Measurements from ENCODE around the gene TRPV5. TPM values are rescaled to one million over a fixed set of nuclear protein-coding genes. Genes with fewer than 3 reads are reported as not detected.

The TRPV5 gene
- polyA plus RNA-seq, 1 experiment: not detected

- H3K4me3 ChIP-seq (ENCODE audit: low read depth, low read length): no peak overlapping the region
- no peaks in the 10 kb centered on the region for H3K27me3 ChIP-seq (ENCODE audit: control insufficient read depth, insufficient read depth, low read length)
- DNase-seq (ENCODE audit: low read depth): no peak
- ChIA-PET CTCF (no interaction called here), POLR2A (no interaction called here)
- TF ChIP-seq CTCF (IDR thresholded peaks at IDR 0.05; ENCODE audit: insufficient read depth, low read depth, low read length): no peak
- H3K36me3 ChIP-seq (ENCODE audit: control insufficient read depth, insufficient read depth, low read length): no peaks in the 10 kb centered on the region
These were observed 35.0 kb downstream of the TRPV5 start for GRCh38 chr7:142898377-142899170.

GRCh38 chr7:142897691-142898090 lies 35.9 kb downstream of the TRPV5 start:
- H3K36me3 ChIP-seq (ENCODE audit: control insufficient read depth, insufficient read depth, low read length): no peaks in the 10 kb centered on the region
- DNase-seq (ENCODE audit: low read depth): no peak
- CTCF ChIA-PET: interaction anchor here (1.0 kb wide), 1 partner anchor 17 kb away, joined by 3 read pairs; no protein-coding TSS in a partner anchor
- H3K4me3 ChIP-seq (ENCODE audit: low read depth, low read length): no peak overlapping the region
- POLR2A ChIA-PET: no interaction called here
- no peaks in the 10 kb centered on the region for H3K27me3 ChIP-seq (ENCODE audit: control insufficient read depth, insufficient read depth, low read length)
- TF ChIP-seq CTCF (IDR thresholded peaks at IDR 0.05; ENCODE audit: insufficient read depth, low read depth, low read length): no peak

- no peak overlapping the region for H3K4me3 ChIP-seq (ENCODE audit: low read depth, low read length)
- no peak for TF ChIP-seq CTCF (IDR thresholded peaks at IDR 0.05; ENCODE audit: insufficient read depth, low read depth, low read length)
- ChIA-PET CTCF (interaction anchor here (1.0 kb wide), 1 partner anchor 16 kb away, joined by 3 read pairs; no protein-coding TSS in a partner anchor), POLR2A (no interaction called here)
- 0 out of 2 replicates have a peak, but pooled peaks cover 1% of the 10 kb centered on the region for H3K27me3 ChIP-seq (ENCODE audit: control insufficient read depth, insufficient read depth, low read length)
- no peak for DNase-seq (ENCODE audit: low read depth)
- H3K36me3 ChIP-seq (ENCODE audit: control insufficient read depth, insufficient read depth, low read length): no peaks in the 10 kb centered on the region
These were observed 36.7 kb downstream of the TRPV5 start for GRCh38 chr7:142896741-142897379.

GRCh38 chr7:142896151-142896550 lies 37.4 kb downstream of the TRPV5 start:
- CTCF ChIA-PET: no interaction called here
- POLR2A ChIA-PET: no interaction called here
- no peak for DNase-seq (ENCODE audit: low read depth)
- Histone ChIP-seq H3K4me3 (ENCODE audit: low read depth, low read length) (no peak overlapping the region), H3K27me3 (ENCODE audit: control insufficient read depth, insufficient read depth, low read length) (0 out of 2 replicates have a peak, but pooled peaks cover 1% of the 10 kb centered on the region), H3K36me3 (ENCODE audit: control insufficient read depth, insufficient read depth, low read length) (no peaks in the 10 kb centered on the region)
- no peak for TF ChIP-seq CTCF (IDR thresholded peaks at IDR 0.05; ENCODE audit: insufficient read depth, low read depth, low read length)

GRCh38 chr7:142894985-142895593 lies 38.5 kb downstream of the TRPV5 start:
- H3K27me3 ChIP-seq (ENCODE audit: control insufficient read depth, insufficient read depth, low read length): 0 out of 2 replicates have a peak, but pooled peaks cover 1% of the 10 kb centered on the region
- no peaks in the 10 kb centered on the region for H3K36me3 ChIP-seq (ENCODE audit: control insufficient read depth, insufficient read depth, low read length)
- CTCF ChIA-PET: interaction anchor here (1.1 to 1.4 kb wide), 2 partner anchors 14 to 22 kb away, joined by 3 to 4 read pairs; no protein-coding TSS in a partner anchor
- POLR2A ChIA-PET: no interaction called here
- DNase-seq (ENCODE audit: low read depth): no peak
- H3K4me3 ChIP-seq (ENCODE audit: low read depth, low read length): no peak overlapping the region
- no peak for TF ChIP-seq CTCF (IDR thresholded peaks at IDR 0.05; ENCODE audit: insufficient read depth, low read depth, low read length)

All from BJ (cell line).